ENCODE results near the gene PLIN4. TPM values are rescaled to one million over a fixed set of nuclear protein-coding genes. Genes with fewer than 3 reads are reported as not detected.

The PLIN4 gene
- total RNA-seq, 2 donors from 2014 or later, result 0.33 to 0.66 TPM

DNA sequence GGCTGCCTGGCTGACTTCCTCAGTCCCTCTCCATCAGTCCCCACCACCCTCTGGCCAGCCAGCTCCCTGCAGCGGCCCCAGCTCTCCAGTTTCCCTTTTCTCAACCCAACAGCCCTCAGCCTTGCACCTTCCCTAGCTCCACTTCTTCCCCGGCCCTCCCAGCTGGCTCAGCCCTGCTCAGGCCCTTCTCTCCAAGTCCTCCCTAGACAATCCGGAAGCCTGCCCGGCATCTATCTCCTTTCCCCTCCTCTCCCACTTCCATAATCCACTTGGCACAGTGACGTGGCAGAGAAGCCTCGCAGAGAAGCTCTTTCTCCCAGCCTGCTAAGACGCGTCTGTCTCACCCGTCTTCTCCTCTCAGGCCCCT lies 61.8 kb downstream of the PLIN4 start:
- Histone ChIP-seq H3K36me3 (ENCODE audit: control insufficient read depth, insufficient read depth, low read length) (peaks cover 14% of the 10 kb centered on the region), H3K9ac (ENCODE audit: extremely low read depth, low read length, poor library complexity, severe bottlenecking) (peak overlapping the region; percentile 89), H3K4me3 (ENCODE audit: low read length) (peak overlapping the region; percentile 97), H3K4me1 (ENCODE audit: control insufficient read depth, insufficient read depth, low read length) (no peaks in the 10 kb centered on the region), H3K9me3 (ENCODE audit: control insufficient read depth, low read length) (no peaks in the 10 kb centered on the region), H3K27ac (ENCODE audit: low read depth, low read length) (peak overlapping the region; percentile 38), H3K27me3 (ENCODE audit: control insufficient read depth, insufficient read depth, low read length, poor library complexity, severe bottlenecking) (no peaks in the 10 kb centered on the region)
- 30 to 40% methylated on average over 6 to 9 of the region's 9 CpGs for WGBS, 2 experiments (ENCODE audit: insufficient coverage in 1 of 2, insufficient read length in 1 of 2)
- H3K27me3 Mint-ChIP-seq (ENCODE audit: insufficient read depth), result no peaks in the 10 kb centered on the region
- DNase-seq, result peak; percentile 70
- peaks cover 5% of the 10 kb centered on the region for H3K36me3 Mint-ChIP-seq (ENCODE audit: low read depth)
- TF ChIP-seq, protein P1, sequence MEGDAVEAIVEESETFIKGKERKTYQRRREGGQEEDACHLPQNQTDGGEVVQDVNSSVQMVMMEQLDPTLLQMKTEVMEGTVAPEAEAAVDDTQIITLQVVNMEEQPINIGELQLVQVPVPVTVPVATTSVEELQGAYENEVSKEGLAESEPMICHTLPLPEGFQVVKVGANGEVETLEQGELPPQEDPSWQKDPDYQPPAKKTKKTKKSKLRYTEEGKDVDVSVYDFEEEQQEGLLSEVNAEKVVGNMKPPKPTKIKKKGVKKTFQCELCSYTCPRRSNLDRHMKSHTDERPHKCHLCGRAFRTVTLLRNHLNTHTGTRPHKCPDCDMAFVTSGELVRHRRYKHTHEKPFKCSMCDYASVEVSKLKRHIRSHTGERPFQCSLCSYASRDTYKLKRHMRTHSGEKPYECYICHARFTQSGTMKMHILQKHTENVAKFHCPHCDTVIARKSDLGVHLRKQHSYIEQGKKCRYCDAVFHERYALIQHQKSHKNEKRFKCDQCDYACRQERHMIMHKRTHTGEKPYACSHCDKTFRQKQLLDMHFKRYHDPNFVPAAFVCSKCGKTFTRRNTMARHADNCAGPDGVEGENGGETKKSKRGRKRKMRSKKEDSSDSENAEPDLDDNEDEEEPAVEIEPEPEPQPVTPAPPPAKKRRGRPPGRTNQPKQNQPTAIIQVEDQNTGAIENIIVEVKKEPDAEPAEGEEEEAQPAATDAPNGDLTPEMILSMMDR (conservative IDR thresholded peaks at IDR 0.05), result no peak
- no peaks in the 10 kb centered on the region for H3K9me3 Mint-ChIP-seq
- H3K4me3 Mint-ChIP-seq, result peak overlapping the region; percentile 79
- peaks cover 7% of the 10 kb centered on the region for H3K4me1 Mint-ChIP-seq
- peak overlapping the region; percentile 96 for H3K27ac Mint-ChIP-seq

- H3K27me3 ChIP-seq (ENCODE audit: control insufficient read depth, insufficient read depth, low read length, poor library complexity, severe bottlenecking), result no peaks in the 10 kb centered on the region
- H3K36me3 ChIP-seq (ENCODE audit: control insufficient read depth, insufficient read depth, low read length), result peaks cover 14% of the 10 kb centered on the region
- H3K9me3 Mint-ChIP-seq, result no peaks in the 10 kb centered on the region
- H3K27me3 Mint-ChIP-seq (ENCODE audit: insufficient read depth), result no peaks in the 10 kb centered on the region
- peak; percentile 56 for DNase-seq
- peaks cover 6% of the 10 kb centered on the region for H3K36me3 Mint-ChIP-seq (ENCODE audit: low read depth)
- peaks cover 7% of the 10 kb centered on the region for H3K4me1 Mint-ChIP-seq
- WGBS, 2 experiments (ENCODE audit: insufficient coverage in 1 of 2, insufficient read length in 1 of 2), result 87 to 88% methylated on average over 8 to 15 of the region's 15 CpGs
- H3K9ac ChIP-seq (ENCODE audit: extremely low read depth, low read length, poor library complexity, severe bottlenecking), result peak overlapping the region; percentile 89
- H3K27ac ChIP-seq (ENCODE audit: low read depth, low read length), result no peak overlapping the region
- TF ChIP-seq, protein P1 (conservative IDR thresholded peaks at IDR 0.05), result no peak
- H3K9me3 ChIP-seq (ENCODE audit: control insufficient read depth, low read length), result no peaks in the 10 kb centered on the region
- H3K27ac Mint-ChIP-seq, result no peak overlapping the region
- H3K4me3 Mint-ChIP-seq, result peak overlapping the region; percentile 79
- no peaks in the 10 kb centered on the region for H3K4me1 ChIP-seq (ENCODE audit: control insufficient read depth, insufficient read depth, low read length)
- peak overlapping the region; percentile 97 for H3K4me3 ChIP-seq (ENCODE audit: low read length)
Measured at GRCh38 chr19:4455719-4456475, 62.4 kb downstream of the PLIN4 start.

DNA sequence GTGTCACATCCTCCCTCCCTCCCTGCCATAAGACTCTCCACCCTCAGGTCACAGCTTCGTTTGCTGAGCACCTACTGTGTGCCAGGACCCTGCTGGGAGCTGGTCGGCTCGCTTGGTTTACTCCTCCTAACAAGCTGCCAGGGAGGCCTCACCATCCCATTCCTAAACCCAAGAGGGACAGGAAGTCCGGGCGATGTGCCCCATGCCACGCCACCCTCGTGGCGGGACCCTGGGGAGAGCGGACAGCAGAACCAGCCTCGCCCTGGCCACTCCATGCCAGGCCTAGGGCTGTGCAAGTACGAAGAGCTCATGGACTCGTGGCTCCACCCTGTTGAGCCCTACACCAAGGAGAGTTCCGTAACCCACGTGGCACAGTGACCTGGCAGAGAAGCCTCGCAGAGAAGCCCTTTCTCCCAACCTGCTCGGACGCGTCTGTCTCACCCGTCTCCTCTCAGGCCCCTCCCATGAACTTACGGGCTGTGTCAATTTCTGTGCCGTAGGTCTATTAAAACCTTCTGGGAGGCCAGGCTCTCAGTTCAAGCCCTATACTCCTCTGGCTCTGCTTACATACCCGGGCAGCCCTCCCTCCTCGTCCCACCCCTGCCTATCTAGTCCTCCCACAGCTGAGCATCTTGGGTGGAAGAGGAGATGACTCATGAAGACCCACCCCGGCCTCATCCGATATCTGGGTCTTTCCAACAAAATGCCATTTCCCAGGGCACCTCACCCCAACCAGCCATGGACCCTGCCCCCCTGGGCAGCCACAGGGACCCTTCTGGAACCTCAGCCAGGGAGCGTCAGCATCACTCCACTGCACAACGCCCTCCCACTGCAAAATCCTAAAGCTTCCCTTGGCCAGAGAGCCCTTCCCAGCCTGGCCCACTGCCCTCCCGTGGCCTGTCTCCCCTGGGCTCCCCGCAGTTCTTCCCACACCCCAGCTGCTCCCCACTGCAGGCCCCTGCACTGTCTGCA lies 63.3 kb downstream of the PLIN4 start:
- TF ChIP-seq, protein P1 (conservative IDR thresholded peaks at IDR 0.05), result no peak
- Mint-ChIP-seq H3K9me3 (no peaks in the 10 kb centered on the region), H3K36me3 (ENCODE audit: low read depth) (peaks cover 11% of the 10 kb centered on the region), H3K27ac (peak overlapping the region; percentile 35), H3K27me3 (ENCODE audit: insufficient read depth) (no peaks in the 10 kb centered on the region), H3K4me1 (peaks cover 7% of the 10 kb centered on the region), H3K4me3 (no peak overlapping the region)
- Histone ChIP-seq H3K36me3 (ENCODE audit: control insufficient read depth, insufficient read depth, low read length) (peaks cover 14% of the 10 kb centered on the region), H3K9ac (ENCODE audit: extremely low read depth, low read length, poor library complexity, severe bottlenecking) (no peak overlapping the region), H3K27ac (ENCODE audit: low read depth, low read length) (no peak overlapping the region), H3K4me3 (ENCODE audit: low read length) (no peak overlapping the region), H3K27me3 (ENCODE audit: control insufficient read depth, insufficient read depth, low read length, poor library complexity, severe bottlenecking) (no peaks in the 10 kb centered on the region), H3K4me1 (ENCODE audit: control insufficient read depth, insufficient read depth, low read length) (no peaks in the 10 kb centered on the region), H3K9me3 (ENCODE audit: control insufficient read depth, low read length) (no peaks in the 10 kb centered on the region)
- no peak for DNase-seq
- 91 to 93% methylated on average over 17 to 29 of the region's 29 CpGs for WGBS, 2 experiments (ENCODE audit: insufficient coverage in 1 of 2, insufficient read length in 1 of 2)

Data from endodermal cell (in vitro differentiated cells).